Lung (tissue), 12 donors: ENCODE results near the gene CCDC102A. TPM values are rescaled to one million over a fixed set of nuclear protein-coding genes. Genes with fewer than 3 reads are reported as not detected.
"Not testable (repeated sequence)": the region's sequence is repeated elsewhere in the genome, so short reads cannot be mapped to it uniquely, and the experiment has no call there.

ENCODE experiments used
- ATAC-seq: fragments of 200-7000 bp; cut with Tn5 transposase; one replicate; pipeline ENCODE4 v1.9.1; 2020; ENCODE audit warnings: moderate number of reproducible peaks; ENCODE audit not compliant: insufficient read depth, low FRiP score
- DNase-seq, 3 donors: peaks; one replicate each; pipeline ENCODE4 v3.0.0-alpha.2; 2013 to 2017
- H3K27ac ChIP-seq, 2 donors: one replicate each; pipeline ENCODE4 v1.5.1; 2013; ENCODE audit warnings: mild to moderate bottlenecking in 2 of 2, moderate library complexity in 2 of 2, control low read depth in 1 of 2, inconsistent platforms in 1 of 2, low read depth in 1 of 2, low read length in 1 of 2
- H3K27me3 ChIP-seq, 3 donors: one replicate each; pipeline ENCODE4 v1.5.1; 2013; ENCODE audit warnings: low read length in 2 of 3; ENCODE audit not compliant: control insufficient read depth in 3 of 3, insufficient read depth in 3 of 3
- H3K36me3 ChIP-seq, 4 donors: one replicate each; pipeline ENCODE4 v1.5.1; 2013; ENCODE audit warnings: low read length in 4 of 4, mild to moderate bottlenecking in 1 of 4, moderate library complexity in 1 of 4; ENCODE audit not compliant: control insufficient read depth in 4 of 4, insufficient read depth in 4 of 4
- H3K4me1 ChIP-seq, 5 donors: one replicate each; pipeline ENCODE4 v1.5.1; 2013; ENCODE audit warnings: low read length in 5 of 5, mild to moderate bottlenecking in 2 of 5, moderate library complexity in 1 of 5; ENCODE audit not compliant: control insufficient read depth in 5 of 5, insufficient read depth in 5 of 5
- H3K4me3 ChIP-seq: one replicate; pipeline ENCODE4 v1.5.1; 2013; ENCODE audit warnings: mild to moderate bottlenecking, control low read depth, moderate library complexity
- H3K9ac ChIP-seq, 2 donors: one replicate each; pipeline ENCODE4 v1.5.1; 2013; ENCODE audit warnings: low read length in 2 of 2, control low read depth in 1 of 2; ENCODE audit not compliant: insufficient read depth in 1 of 2
- H3K9me3 ChIP-seq, 4 donors: one replicate each; pipeline ENCODE4 v1.5.1; 2013; ENCODE audit warnings: low read length in 3 of 4, mild to moderate bottlenecking in 1 of 4, moderate library complexity in 1 of 4; ENCODE audit not compliant: control insufficient read depth in 4 of 4, insufficient read depth in 3 of 4
- CTCF ChIP-seq: IDR thresholded peaks from 2 replicates; pipeline ENCODE4 v1.5.1; 2012; ENCODE audit warnings: mild to moderate bottlenecking; ENCODE audit errors: control extremely low read depth, extremely low read depth
- WGBS, 2 donors: extraction: QIAGEN DNeasy Blood & Tissue Kit; methylation state at CpG; one replicate each; pipeline ENCODE4 v1.1.7; 2013; 5-methylcytosine and 5-hydroxymethylcytosine counted together
- polyA plus RNA-seq, 2 donors: library from polyadenylated mRNA; stranded (reverse); fragments of 200-250 nt; gene quantifications; one replicate each; pipeline ENCODE4 v1.2.1, GENCODE V29; 2013
- total RNA-seq, 2 donors: library from RNA; depleted of rRNA in 1 of 2; stranded (reverse); fragments of >200 nt in 1 of 2; gene quantifications; one replicate each; pipeline ENCODE4 v1.2.1, GENCODE V29; 2014 to 2021
- donor health status: control.
- donor health status: control.
- donor health status: Bipolar disorder and iron deficiency.
- donor health status: healthy.
- donor health status: DM: yes; HTN: yes; CAD: no.

CCDC102A gene
- total and polyA plus RNA-seq, 4 donors = 3.6 to 14.0 (median 6.9) TPM

- no peak overlapping the region for H3K9ac ChIP-seq
- DNase-seq (no peak), ATAC-seq (no peak)
- H3K27me3 ChIP-seq = no peaks in the 10 kb centered on the region
- WGBS, 2 donors = 62 to 72% methylated on average over 7 of the region's 7 CpGs
- TF ChIP-seq CTCF = no peak
- H3K4me1 ChIP-seq = peaks cover 0 to 27% (median 4%) of the 10 kb centered on the region in 5 donors
- H3K36me3 ChIP-seq = no peaks in the 10 kb centered on the region
- no peak overlapping the region for H3K27ac ChIP-seq
- no peaks in the 10 kb centered on the region for H3K9me3 ChIP-seq
- H3K4me3 ChIP-seq = no peak overlapping the region
Measured at GRCh38 chr16:57501492-57501891, 34.9 kb downstream of the CCDC102A start.

DNA sequence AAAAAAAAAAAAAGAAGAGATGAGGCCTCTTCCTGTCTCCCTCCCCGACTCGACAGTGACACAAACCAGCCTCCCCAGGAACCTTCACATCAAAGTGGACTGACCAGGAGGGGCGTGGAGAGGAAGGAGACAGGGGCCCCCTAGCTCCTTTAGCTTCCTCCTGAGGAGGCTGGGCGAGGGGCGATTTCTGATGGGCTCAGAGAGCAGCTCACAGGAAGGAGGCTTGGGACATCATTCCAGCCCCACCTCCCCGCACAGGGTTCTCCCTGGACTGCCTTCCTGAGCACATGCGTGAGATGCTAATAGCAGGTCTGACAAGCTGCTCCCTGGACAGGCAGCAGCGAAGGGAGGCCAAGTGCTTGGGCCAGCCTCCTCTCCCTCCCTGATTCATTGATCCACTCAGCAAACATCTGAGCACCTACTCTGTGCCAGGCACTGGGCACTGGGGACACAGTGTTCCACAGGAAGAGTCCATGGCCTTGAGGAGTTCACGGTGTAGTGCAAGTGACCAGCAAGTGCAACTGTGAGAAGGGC lies 35.7 kb downstream of the CCDC102A start:
- 39 to 47% methylated on average over 9 of the region's 9 CpGs for WGBS, 2 donors
- no peaks in the 10 kb centered on the region for H3K36me3 ChIP-seq
- peak in 1 of 3 donors; percentile 42 for DNase-seq
- ATAC-seq = no peak
- no peak overlapping the region for H3K27ac ChIP-seq
- H3K27me3 ChIP-seq = no peaks in the 10 kb centered on the region
- no peak for TF ChIP-seq CTCF
- no peak overlapping the region for H3K9ac ChIP-seq
- peaks cover 0 to 27% (median 4%) of the 10 kb centered on the region in 5 donors for H3K4me1 ChIP-seq
- H3K4me3 ChIP-seq = no peak overlapping the region
- H3K9me3 ChIP-seq = no peaks in the 10 kb centered on the region

GRCh38 chr16:57499941-57500340 lies 36.4 kb downstream of the CCDC102A start:
- ATAC-seq, H3K27ac ChIP-seq, H3K9ac ChIP-seq, H3K9me3 ChIP-seq, H3K27me3 ChIP-seq, H3K4me3 ChIP-seq, DNase-seq, H3K36me3 ChIP-seq: not testable (repeated sequence)
- 94 to 95% methylated on average over 11 of the region's 11 CpGs for WGBS, 2 donors
- peaks cover 0 to 27% (median 4%) of the 10 kb centered on the region in 5 donors for H3K4me1 ChIP-seq

- ATAC-seq (no peak), DNase-seq (no peak)
- Histone ChIP-seq H3K27ac (no peak overlapping the region), H3K36me3 (no peaks in the 10 kb centered on the region), H3K9me3 (no peaks in the 10 kb centered on the region), H3K4me1 (peaks cover 0 to 16% (median 0%) of the 10 kb centered on the region in 5 donors), H3K27me3 (no peaks in the 10 kb centered on the region), H3K4me3 (no peak overlapping the region), H3K9ac (no peak overlapping the region)
- 93 to 96% methylated on average over 4 of the region's 4 CpGs for WGBS, 2 donors
- TF ChIP-seq CTCF = no peak
Measured at GRCh38 chr16:57498031-57498430, 38.3 kb downstream of the CCDC102A start.
